Activated CD8-positive, alpha-beta T cell treated with anti-CD3 and anti-CD28 coated beads, Interleukin-2, amount 10 ng/mL, durations not matched to agents 7 days and 5 days (primary cell): ENCODE data around the gene NSUN7. TPM values are rescaled to one million over a fixed set of nuclear protein-coding genes. Genes with fewer than 3 reads are reported as not detected.

ENCODE experiments used
- ATAC-seq: fragments of 150-1000 bp; cut with Tn5 transposase; one replicate; pipeline ENCODE4 v1.10.0; 2021; ENCODE audit warnings: moderate library complexity
- CTCF ChIA-PET: fragments of 350-600 bp; sonication (Branson Sonifier 250); formaldehyde crosslinking; loops from one replicate; lab custom pipeline; 2021; ENCODE audit warnings: antibody characterized with exemption; lab: Charles Lee
- POLR2A ChIA-PET: fragments of 350-600 bp; sonication (Branson Sonifier 250); formaldehyde crosslinking; loops from one replicate; lab custom pipeline; 2021; ENCODE audit warnings: antibody characterized with exemption; lab: Charles Lee
- DNase-seq: peaks from one replicate; pipeline ENCODE4 v3.0.0-alpha.2; 2020
- H3K27ac Mint-ChIP-seq: one replicate; pipeline ENCODE4 v1.8.0; 2021; ENCODE audit warnings: mild to moderate bottlenecking, mixed read lengths
- H3K27me3 Mint-ChIP-seq: one replicate; pipeline ENCODE4 v1.8.0; 2021; ENCODE audit warnings: low read depth, mixed read lengths
- H3K36me3 Mint-ChIP-seq: one replicate; pipeline ENCODE4 v1.8.0; 2021; ENCODE audit warnings: low read depth, mixed read lengths
- H3K4me1 Mint-ChIP-seq: one replicate; pipeline ENCODE4 v1.8.0; 2021; ENCODE audit warnings: low read depth, mixed read lengths
- H3K4me3 Mint-ChIP-seq: one replicate; pipeline ENCODE4 v1.8.0; 2021; ENCODE audit warnings: mild to moderate bottlenecking, mixed read lengths
- H3K9me3 Mint-ChIP-seq: one replicate; pipeline ENCODE4 v1.8.0; 2022; ENCODE audit warnings: mixed read lengths; ENCODE audit not compliant: insufficient read depth
- total RNA-seq, 2 experiments: library from RNA; stranded (reverse); gene quantifications; one replicate each; pipeline ENCODE4 v1.2.3, GENCODE V29; 2021

The NSUN7 gene
- total RNA-seq, 2 experiments from 2014 or later = 0.10 TPM; not detected in 1

DNA sequence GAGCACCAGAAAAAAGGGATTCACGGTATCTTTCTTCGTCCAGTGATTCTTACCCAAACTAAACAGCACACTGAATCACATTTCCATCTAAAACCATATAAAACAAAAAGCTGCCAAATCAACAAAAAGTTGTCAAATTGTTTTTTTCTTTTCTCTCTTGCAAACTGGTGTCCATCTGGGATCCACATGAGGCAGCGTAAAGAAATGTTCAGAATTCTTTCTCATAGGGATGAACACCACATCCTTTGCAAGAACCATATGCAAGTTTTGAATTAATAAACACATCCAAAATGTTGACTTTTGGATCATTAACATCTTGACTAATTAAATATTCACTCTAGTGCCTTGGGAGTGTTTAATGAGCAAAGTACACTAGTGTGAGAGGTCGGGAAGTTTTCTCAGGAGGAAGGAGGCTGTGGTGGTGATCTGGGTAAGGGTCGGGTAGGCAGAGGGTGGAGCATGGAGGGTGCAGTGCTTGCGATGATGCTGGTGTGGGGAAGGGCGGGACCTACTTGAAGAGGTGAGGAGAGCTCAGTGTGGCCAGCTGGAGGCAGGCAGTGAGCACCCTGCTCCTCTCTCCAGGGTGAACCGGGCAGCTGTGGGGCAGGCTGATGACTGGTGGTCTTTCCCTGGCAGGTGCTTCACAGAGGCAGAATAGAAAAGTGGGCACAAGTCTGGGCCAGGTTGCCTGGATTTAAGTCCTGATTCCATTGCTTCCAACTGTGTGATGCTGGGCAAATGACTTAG is 72.8 kb downstream of the NSUN7 start:
- no peak overlapping the region for H3K27ac Mint-ChIP-seq
- H3K36me3 Mint-ChIP-seq = no peaks in the 10 kb centered on the region
- H3K27me3 Mint-ChIP-seq = no peaks in the 10 kb centered on the region
- ChIA-PET CTCF (no interaction called here), POLR2A (no interaction called here)
- peaks cover 5% of the 10 kb centered on the region for H3K4me1 Mint-ChIP-seq
- H3K9me3 Mint-ChIP-seq = no peaks in the 10 kb centered on the region
- ATAC-seq (no peak), DNase-seq (no peak)
- no peak overlapping the region for H3K4me3 Mint-ChIP-seq

DNA sequence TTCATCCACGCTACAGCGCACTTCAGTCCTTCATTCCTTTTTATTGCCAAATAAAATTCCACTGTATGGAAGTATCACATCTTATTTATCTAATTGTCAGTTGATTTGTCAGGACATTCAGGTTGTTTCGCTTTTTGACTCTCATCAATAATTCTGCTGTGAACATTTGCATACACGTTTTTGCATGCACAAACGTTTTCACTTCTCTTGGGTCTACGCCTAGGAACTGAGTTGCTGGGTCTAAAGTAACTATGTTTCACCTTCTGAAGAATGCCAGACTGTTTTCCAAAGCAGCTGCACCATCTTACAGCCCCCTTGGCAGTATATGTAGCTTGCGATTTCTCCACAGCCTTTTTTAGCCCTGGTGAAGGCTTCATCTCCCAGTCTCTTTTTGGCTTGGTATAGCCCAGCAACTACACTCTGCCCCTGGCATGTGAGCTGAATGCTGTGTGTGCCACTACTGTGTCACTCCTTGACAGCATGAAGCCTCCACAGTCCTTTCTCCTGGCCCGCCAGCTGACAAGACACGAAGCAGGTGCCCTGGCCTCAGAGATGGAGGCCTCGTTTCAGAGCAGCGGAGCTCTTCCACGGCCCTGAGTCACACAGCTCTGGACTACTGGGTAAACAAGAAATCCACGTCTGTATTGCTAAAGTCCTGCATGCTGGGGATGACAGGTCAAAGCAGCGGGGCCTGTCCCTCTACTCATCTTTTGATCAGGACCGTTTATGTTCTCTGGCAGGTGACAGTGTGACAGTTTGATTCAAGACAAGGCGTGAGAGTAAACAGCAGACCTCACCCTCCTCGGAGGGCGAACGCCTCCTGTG is 75.5 kb downstream of the NSUN7 start:
- no peak for ATAC-seq
- POLR2A ChIA-PET = no interaction called here

DNA sequence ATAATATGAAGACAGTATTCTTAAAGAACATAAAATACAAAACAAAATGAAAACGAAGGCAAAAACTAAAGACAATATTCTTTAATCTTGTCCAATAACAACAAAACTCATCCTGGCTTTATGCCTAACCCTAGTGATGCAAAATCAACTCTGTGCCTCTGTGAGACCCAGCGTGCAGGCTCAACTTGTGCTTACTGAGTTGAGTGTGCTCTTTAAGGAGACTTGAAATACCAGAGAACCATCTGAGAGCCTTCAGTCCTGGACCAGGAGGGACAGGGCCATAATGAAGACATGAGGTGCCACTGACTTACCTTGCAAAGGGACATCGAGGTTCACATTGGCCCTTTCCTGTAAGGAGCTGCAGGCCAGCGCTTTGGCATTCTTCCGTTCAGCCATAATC is 77.1 kb downstream of the NSUN7 start:
- H3K36me3 Mint-ChIP-seq = no peaks in the 10 kb centered on the region
- no peak overlapping the region for H3K27ac Mint-ChIP-seq
- no peaks in the 10 kb centered on the region for H3K9me3 Mint-ChIP-seq
- POLR2A ChIA-PET = no interaction called here
- DNase-seq (no peak), ATAC-seq (no peak)
- no peak overlapping the region for H3K4me3 Mint-ChIP-seq
- peaks cover 5% of the 10 kb centered on the region for H3K4me1 Mint-ChIP-seq
- CTCF ChIA-PET = no interaction called here
- no peaks in the 10 kb centered on the region for H3K27me3 Mint-ChIP-seq

More for the DNA sequence above, 75.5 kb downstream of the NSUN7 start:
- H3K27ac Mint-ChIP-seq = no peak overlapping the region
- CTCF ChIA-PET = no interaction called here
- peaks cover 5% of the 10 kb centered on the region for H3K4me1 Mint-ChIP-seq
- no peaks in the 10 kb centered on the region for H3K27me3 Mint-ChIP-seq
- H3K36me3 Mint-ChIP-seq = no peaks in the 10 kb centered on the region
- no peaks in the 10 kb centered on the region for H3K9me3 Mint-ChIP-seq
- no peak for DNase-seq
- H3K4me3 Mint-ChIP-seq = no peak overlapping the region

DNA sequence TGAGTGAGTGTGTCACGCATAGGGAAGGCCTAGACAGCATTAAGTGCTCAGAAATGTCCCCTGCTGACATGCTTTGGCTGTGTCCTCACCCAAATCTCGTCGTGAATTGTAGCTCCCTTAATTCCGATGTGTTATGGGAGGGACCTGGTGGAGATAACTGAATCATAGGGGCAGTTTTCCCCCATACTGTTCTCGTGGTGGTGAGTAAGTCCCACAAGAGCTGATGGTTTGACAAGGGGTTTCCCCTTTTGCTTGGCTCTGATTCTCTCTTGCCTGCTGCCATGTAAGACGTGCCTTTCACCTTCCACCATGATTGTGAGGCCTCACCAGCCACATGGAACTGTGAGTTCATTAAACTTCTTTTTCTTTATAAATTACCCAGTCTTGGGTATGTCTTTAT is 78.0 kb downstream of the NSUN7 start:
- H3K36me3 Mint-ChIP-seq = no peaks in the 10 kb centered on the region
- no peaks in the 10 kb centered on the region for H3K9me3 Mint-ChIP-seq
- no peaks in the 10 kb centered on the region for H3K27me3 Mint-ChIP-seq
- peaks cover 5% of the 10 kb centered on the region for H3K4me1 Mint-ChIP-seq
- ATAC-seq (no peak), DNase-seq (no peak)
- POLR2A ChIA-PET = no interaction called here
- no peak overlapping the region for H3K4me3 Mint-ChIP-seq
- CTCF ChIA-PET = no interaction called here
- no peak overlapping the region for H3K27ac Mint-ChIP-seq

DNA sequence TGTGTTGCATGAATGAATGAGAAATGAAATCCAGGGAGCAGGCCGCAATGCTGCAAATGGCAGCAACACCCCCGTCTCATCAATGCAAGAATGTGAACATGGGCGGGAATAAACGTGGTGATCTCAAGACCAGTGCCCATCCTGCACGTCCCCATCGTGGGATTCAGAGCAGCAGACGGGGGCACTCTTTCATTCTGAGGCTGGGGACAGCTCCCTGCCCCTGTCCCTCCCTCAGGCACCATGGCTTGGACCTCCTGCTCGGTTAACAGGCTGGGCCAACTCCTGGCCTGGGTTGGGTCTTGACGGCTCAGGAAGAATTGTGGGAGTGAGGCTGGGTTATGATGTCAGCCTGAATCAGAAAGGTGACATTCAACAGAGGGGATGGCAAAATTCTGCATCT is 78.9 kb downstream of the NSUN7 start:
- ChIA-PET POLR2A (no interaction called here), CTCF (no interaction called here)
- Mint-ChIP-seq H3K27ac (no peak overlapping the region), H3K36me3 (no peaks in the 10 kb centered on the region), H3K9me3 (no peaks in the 10 kb centered on the region), H3K4me3 (no peak overlapping the region), H3K4me1 (peaks cover 5% of the 10 kb centered on the region), H3K27me3 (no peaks in the 10 kb centered on the region)
- DNase-seq = no peak
- no peak for ATAC-seq

DNA sequence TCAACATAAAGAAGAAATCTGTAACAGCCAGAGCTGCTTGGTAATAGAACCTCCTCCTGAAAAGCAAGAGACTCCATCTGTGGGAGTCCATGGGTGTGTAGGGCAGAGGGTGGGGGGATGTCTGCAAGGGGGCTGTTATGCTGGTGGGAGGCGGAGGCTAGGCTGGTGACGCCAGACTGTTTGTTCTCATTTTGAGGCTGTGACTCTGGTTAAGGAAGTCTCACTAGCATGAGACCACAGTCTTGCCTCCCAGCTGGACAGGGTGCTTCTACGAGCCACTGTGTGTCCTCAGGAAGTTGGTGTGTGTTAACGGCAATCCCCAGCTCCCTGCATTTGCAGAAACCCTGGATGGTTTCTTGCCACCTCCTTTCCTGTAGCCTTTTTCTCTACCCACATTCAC is 79.8 kb downstream of the NSUN7 start:
- Mint-ChIP-seq H3K36me3 (no peaks in the 10 kb centered on the region), H3K4me1 (peaks cover 5% of the 10 kb centered on the region), H3K9me3 (no peaks in the 10 kb centered on the region), H3K27me3 (no peaks in the 10 kb centered on the region), H3K27ac (no peak overlapping the region), H3K4me3 (no peak overlapping the region)
- ATAC-seq = no peak
- ChIA-PET CTCF (interaction anchor here (1.5 kb wide), 1 partner anchor 11 kb away, joined by 14 read pairs; no protein-coding TSS in a partner anchor), POLR2A (no interaction called here)
- DNase-seq = no peak

DNA sequence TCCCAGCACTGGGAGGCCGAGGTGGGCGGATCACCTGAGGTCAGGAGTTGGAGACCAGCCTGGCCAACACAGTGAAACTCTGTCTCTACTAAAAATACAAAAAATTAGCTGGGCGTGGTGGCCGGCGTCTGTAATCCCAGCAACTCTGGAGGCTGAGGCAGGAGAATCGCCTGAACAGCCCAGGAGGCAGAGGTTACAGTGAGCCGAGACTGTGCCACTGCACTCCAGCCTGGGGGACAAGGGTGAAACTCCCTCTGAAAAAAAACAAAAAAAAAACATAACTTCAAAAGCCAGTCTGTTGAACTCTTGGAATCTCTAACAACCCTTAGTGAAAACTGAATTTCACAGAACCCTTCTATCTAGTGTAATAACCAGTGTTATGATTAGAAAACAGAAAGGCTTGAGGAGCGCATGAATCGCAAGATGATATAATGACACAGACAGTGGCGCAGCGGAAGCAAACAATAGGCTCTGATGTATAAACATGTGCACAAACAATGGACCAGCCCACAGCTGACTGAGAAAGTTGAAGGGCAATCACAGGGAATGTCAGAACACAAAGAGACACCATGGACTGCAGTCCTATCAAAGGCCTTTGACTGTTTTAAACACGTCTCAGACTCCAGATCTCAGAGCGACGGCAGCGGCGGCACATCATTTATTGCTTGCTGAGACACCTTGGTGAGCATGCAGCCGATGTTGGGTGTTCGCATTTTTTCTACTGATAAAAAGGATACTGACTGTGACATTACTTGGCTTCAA is 81.6 kb downstream of the NSUN7 start:
- Mint-ChIP-seq H3K4me1 (no peaks in the 10 kb centered on the region), H3K27me3 (no peaks in the 10 kb centered on the region), H3K4me3 (no peak overlapping the region), H3K9me3 (no peaks in the 10 kb centered on the region), H3K36me3 (no peaks in the 10 kb centered on the region), H3K27ac (no peak overlapping the region)
- POLR2A ChIA-PET = no interaction called here
- DNase-seq (no peak), ATAC-seq (no peak)
- CTCF ChIA-PET = interaction anchor here (1.5 kb wide), 1 partner anchor 9 kb away, joined by 14 read pairs; no protein-coding TSS in a partner anchor

DNA sequence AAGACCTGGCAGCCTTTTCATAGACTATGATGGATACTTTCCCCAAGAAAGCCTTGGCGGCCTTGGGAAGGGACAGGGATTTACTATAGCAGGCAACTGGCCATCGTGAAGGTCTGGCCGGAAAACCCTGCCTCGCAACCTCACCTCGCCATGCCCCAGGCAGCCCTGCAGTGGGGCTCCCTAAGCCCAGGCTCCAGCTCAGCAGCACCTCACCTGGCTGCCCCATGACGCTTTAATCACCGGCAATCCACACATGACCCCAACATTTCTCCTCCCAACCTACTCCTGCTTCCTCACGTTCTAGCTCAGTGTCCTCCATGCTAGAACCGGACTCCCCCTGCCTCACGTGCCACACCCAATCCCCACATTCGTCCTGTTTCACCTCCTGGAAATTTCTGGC is 82.4 kb downstream of the NSUN7 start:
- Mint-ChIP-seq H3K4me1 (no peaks in the 10 kb centered on the region), H3K27ac (no peak overlapping the region), H3K27me3 (no peaks in the 10 kb centered on the region), H3K36me3 (no peaks in the 10 kb centered on the region), H3K9me3 (no peaks in the 10 kb centered on the region), H3K4me3 (no peak overlapping the region)
- POLR2A ChIA-PET = no interaction called here
- ATAC-seq (no peak), DNase-seq (no peak)
- CTCF ChIA-PET = no interaction called here

DNA sequence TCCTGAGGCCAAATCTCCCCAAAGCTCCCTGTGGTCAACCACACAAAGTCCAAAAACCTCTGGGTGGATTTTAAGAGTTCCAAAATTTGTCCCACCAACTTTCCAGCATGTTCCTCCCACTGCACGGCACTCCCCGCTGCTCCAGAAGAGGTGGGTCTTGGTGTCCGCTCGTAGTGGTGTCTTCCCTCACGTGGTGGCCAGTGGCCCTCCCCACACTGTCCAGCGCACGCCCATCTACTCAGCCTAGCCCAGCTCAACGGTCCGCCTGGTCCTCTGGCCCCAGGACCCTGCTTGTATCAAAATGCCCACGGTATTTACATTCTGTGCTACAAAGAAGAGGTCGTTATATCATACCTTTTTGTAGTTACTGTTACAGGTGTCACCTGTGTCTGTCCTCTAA is 83.5 kb downstream of the NSUN7 start:
- Mint-ChIP-seq H3K27ac (no peak overlapping the region), H3K27me3 (no peaks in the 10 kb centered on the region), H3K4me1 (no peaks in the 10 kb centered on the region), H3K4me3 (no peak overlapping the region), H3K9me3 (no peaks in the 10 kb centered on the region), H3K36me3 (no peaks in the 10 kb centered on the region)
- no peak for DNase-seq
- ChIA-PET CTCF (no interaction called here), POLR2A (no interaction called here)
- no peak for ATAC-seq

DNA sequence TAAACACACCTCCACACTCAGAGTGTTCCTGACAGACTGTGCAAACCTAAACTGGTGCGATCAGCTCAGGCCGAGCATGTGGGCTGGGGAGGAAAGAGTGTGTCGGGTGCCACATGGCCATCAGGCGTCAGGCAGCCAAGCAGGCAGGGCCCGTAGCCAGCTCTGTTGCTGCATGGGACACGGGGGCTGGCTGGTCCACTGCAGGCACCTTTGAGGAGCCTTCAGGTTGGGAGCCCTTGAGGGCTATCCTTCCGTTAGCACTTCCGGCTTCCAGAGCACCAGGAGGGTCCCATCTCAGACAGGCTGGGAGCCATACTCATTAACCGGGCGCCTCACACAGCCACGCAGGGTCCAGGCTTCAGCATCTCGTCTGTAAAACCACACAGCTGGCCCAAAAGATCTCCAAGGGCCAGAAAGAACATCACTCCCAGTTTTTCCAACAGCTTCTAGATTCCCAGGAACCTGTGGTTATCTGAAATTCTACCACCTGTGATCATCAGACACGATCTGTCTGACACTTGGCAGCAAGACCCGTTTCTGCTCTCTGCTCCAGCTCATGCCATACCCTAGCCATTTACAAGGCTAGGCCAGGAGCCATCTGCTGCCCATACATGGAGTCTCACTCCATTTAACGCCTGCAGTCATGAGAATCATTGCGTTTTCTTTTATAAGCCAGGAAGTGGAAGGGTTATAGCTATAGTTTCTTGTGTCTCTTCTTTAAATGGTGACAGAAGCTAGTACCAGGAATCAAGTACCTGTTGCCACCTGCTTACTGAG is 87.5 kb downstream of the NSUN7 start:
- Mint-ChIP-seq H3K36me3 (no peaks in the 10 kb centered on the region), H3K27ac (no peak overlapping the region), H3K9me3 (no peaks in the 10 kb centered on the region), H3K4me1 (peaks cover 3% of the 10 kb centered on the region), H3K27me3 (no peaks in the 10 kb centered on the region), H3K4me3 (no peak overlapping the region)
- ATAC-seq (no peak), DNase-seq (no peak)
- ChIA-PET CTCF (no interaction called here), POLR2A (interaction anchor here (0.5 to 0.6 kb wide), 2 partner anchors 184 to 1148 kb away, joined by 3 read pairs; no protein-coding TSS in a partner anchor)

DNA sequence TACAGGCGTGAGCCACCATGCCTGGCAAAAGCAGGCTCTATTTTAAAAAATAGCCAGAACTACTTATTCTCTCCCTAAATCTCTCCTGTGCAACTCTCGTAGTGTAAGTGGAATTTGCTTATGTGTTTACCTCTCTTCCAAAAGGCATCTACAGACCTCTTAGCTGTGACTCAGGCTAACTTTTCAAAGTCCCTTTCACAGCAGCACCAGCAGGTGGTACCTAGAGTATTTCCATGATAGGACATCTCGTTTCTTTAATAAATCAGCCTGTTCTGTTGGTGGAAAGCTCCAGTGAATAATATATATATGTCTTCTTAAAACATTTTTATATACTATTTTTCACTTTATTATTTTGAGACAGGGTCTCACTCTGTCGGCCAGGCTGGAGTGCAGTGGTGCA is 89.0 kb downstream of the NSUN7 start:
- CTCF ChIA-PET = interaction anchor here (1.8 kb wide), 1 partner anchor 58 kb away, joined by 9 read pairs; no protein-coding TSS in a partner anchor
- POLR2A ChIA-PET = no interaction called here
- H3K27me3 Mint-ChIP-seq = peaks cover 3% of the 10 kb centered on the region
- no peak overlapping the region for H3K4me3 Mint-ChIP-seq
- H3K4me1 Mint-ChIP-seq = peaks cover 3% of the 10 kb centered on the region
- no peaks in the 10 kb centered on the region for H3K36me3 Mint-ChIP-seq
- DNase-seq (no peak), ATAC-seq (no peak)
- no peak overlapping the region for H3K27ac Mint-ChIP-seq
- no peaks in the 10 kb centered on the region for H3K9me3 Mint-ChIP-seq
